ENCODE data around the gene SERINC3. TPM values are rescaled to one million over a fixed set of nuclear protein-coding genes. Genes with fewer than 3 reads are reported as not detected.

Gene SERINC3
- polyA plus RNA-seq, 1 donor (not counting 4 experiments of a cell fraction or from before 2014, with no cell fraction given), result 118 TPM

DNA sequence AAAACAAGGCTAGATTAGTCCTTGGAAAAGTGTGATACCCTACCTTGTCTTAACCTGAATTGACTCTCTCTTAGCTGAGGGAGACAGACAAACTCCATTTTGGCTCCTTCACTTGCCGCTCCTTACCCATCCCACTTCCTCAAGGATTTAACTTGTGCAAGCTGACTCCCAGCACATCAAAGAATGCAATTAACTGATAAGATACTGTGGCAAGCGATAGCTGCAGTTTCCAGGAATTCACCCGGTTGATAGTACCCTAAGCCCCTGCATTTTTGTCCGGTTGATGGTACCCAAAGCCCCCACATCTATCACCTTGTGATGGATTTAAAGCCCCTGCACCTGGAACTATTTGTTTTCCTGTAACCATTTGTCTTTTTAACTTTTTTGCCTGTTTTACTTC lies 1.9 kb upstream of the SERINC3 start:
- H3K4me3 ChIP-seq (ENCODE audit: control insufficient read depth in 2 of 3, extremely low read depth in 1 of 3, insufficient read depth in 2 of 3, low read depth in 1 of 3, low read length in 3 of 3), result no peak overlapping the region
- FAIRE-seq (no peak), DNase-seq (ENCODE audit: low read depth, low spot score) (no peak)
- peak overlapping the region; percentile 26 for H2AFZ ChIP-seq (ENCODE audit: control insufficient read depth, low read length)
- H4K20me1 ChIP-seq (ENCODE audit: control insufficient read depth, extremely low read depth, insufficient read depth, low read length), result peaks cover 11% of the 10 kb centered on the region
- peaks cover 5% of the 10 kb centered on the region for H3K9me1 ChIP-seq (ENCODE audit: control insufficient read depth, extremely low read depth, insufficient read depth, low read length)
- H3K79me2 ChIP-seq (ENCODE audit: control insufficient read depth, insufficient read depth, low read length), result peaks cover 31% of the 10 kb centered on the region
- H3K36me3 ChIP-seq (ENCODE audit: control insufficient read depth in 2 of 2, extremely low read depth in 1 of 2, insufficient read depth in 2 of 2, low read length in 2 of 2), result no peaks in the 10 kb centered on the region
- TF ChIP-seq CTCF (optimal IDR thresholded peaks at IDR 0.05 in 1 of 3, IDR thresholded peaks at IDR 0.05 in 1 of 3, conservative IDR thresholded peaks at IDR 0.05 in 1 of 3; ENCODE audit: extremely low read depth in 1 of 3, insufficient read depth in 2 of 3, low read length in 3 of 3), result no peak
- no peak for TF ChIP-seq EZH2 (IDR thresholded peaks at IDR 0.05; ENCODE audit: low read length)
- no peaks in the 10 kb centered on the region for H3K27me3 ChIP-seq (ENCODE audit: control insufficient read depth, extremely low read depth, insufficient read depth, low read length)
- no peak overlapping the region for H3K27ac ChIP-seq (ENCODE audit: control insufficient read depth, insufficient read depth, low read length)
- dilution Hi-C loops (cut with MboI; ENCODE audit: extremely low pct_ligation_motif_present, low sequenced_read_pairs), result no loop called here
- peaks cover 27% of the 10 kb centered on the region for H3K4me1 ChIP-seq (ENCODE audit: control insufficient read depth, extremely low read depth, insufficient read depth, low read length)
- H3K9me3 ChIP-seq (ENCODE audit: control insufficient read depth, low read depth, low read length), result peaks cover 2% of the 10 kb centered on the region
- no peak overlapping the region for H3K9ac ChIP-seq (ENCODE audit: control insufficient read depth, extremely low read depth, insufficient read depth, low read length)
- no peak overlapping the region for H3K4me2 ChIP-seq (ENCODE audit: control insufficient read depth, extremely low read depth, insufficient read depth, low read depth, low read length)

GRCh38 chr20:44522841-44523240 lies 971 bp upstream of the SERINC3 start:
- FAIRE-seq, result no peak
- dilution Hi-C loops (cut with MboI; ENCODE audit: extremely low pct_ligation_motif_present, low sequenced_read_pairs), result no loop called here

More at GRCh38 chr20:44522841-44523240, 971 bp upstream of the SERINC3 start:
- H3K36me3 ChIP-seq (ENCODE audit: control insufficient read depth in 2 of 2, extremely low read depth in 1 of 2, insufficient read depth in 2 of 2, low read length in 2 of 2), result no peaks in the 10 kb centered on the region
- peak overlapping the region; percentile 49 for H2AFZ ChIP-seq (ENCODE audit: control insufficient read depth, low read length)
- no peak for DNase-seq (ENCODE audit: low read depth, low spot score)
- H3K9me3 ChIP-seq (ENCODE audit: control insufficient read depth, low read depth, low read length), result peaks cover 2% of the 10 kb centered on the region
- no peak overlapping the region for H3K27ac ChIP-seq (ENCODE audit: control insufficient read depth, insufficient read depth, low read length)
- peaks cover 11% of the 10 kb centered on the region for H4K20me1 ChIP-seq (ENCODE audit: control insufficient read depth, extremely low read depth, insufficient read depth, low read length)
- peaks cover 39% of the 10 kb centered on the region for H3K79me2 ChIP-seq (ENCODE audit: control insufficient read depth, insufficient read depth, low read length)
- H3K9ac ChIP-seq (ENCODE audit: control insufficient read depth, extremely low read depth, insufficient read depth, low read length), result peak overlapping the region; percentile 15
- peaks cover 5% of the 10 kb centered on the region for H3K9me1 ChIP-seq (ENCODE audit: control insufficient read depth, extremely low read depth, insufficient read depth, low read length)
- peaks cover 27% of the 10 kb centered on the region for H3K4me1 ChIP-seq (ENCODE audit: control insufficient read depth, extremely low read depth, insufficient read depth, low read length)
- H3K4me3 ChIP-seq (ENCODE audit: control insufficient read depth in 2 of 3, extremely low read depth in 1 of 3, insufficient read depth in 2 of 3, low read depth in 1 of 3, low read length in 3 of 3), result no peak overlapping the region
- peak overlapping the region; percentile 95 for H3K4me2 ChIP-seq (ENCODE audit: control insufficient read depth, extremely low read depth, insufficient read depth, low read depth, low read length)
- TF ChIP-seq CTCF (optimal IDR thresholded peaks at IDR 0.05 in 1 of 3, IDR thresholded peaks at IDR 0.05 in 1 of 3, conservative IDR thresholded peaks at IDR 0.05 in 1 of 3; ENCODE audit: extremely low read depth in 1 of 3, insufficient read depth in 2 of 3, low read length in 3 of 3) (no peak), EZH2 (IDR thresholded peaks at IDR 0.05; ENCODE audit: low read length) (no peak)
- no peaks in the 10 kb centered on the region for H3K27me3 ChIP-seq (ENCODE audit: control insufficient read depth, extremely low read depth, insufficient read depth, low read length)
